ENCODE results near the gene RBM4B. TPM values are rescaled to one million over a fixed set of nuclear protein-coding genes. Genes with fewer than 3 reads are reported as not detected.

Gene RBM4B
- total RNA-seq, 1 donor from 2014 or later, result 61.2 TPM

GRCh38 chr11:66692871-66693331 is 15.2 kb upstream of the RBM4B start:
- no peak overlapping the region for H3K4me3 Mint-ChIP-seq (ENCODE audit: unreplicated experiment)
- no peak for TF ChIP-seq CTCF (IDR thresholded peaks at IDR 0.05; ENCODE audit: partially characterized antibody, unreplicated experiment)
- H3K4me1 Mint-ChIP-seq (ENCODE audit: low read depth, unreplicated experiment), result peaks cover 2% of the 10 kb centered on the region
- H3K27ac Mint-ChIP-seq (ENCODE audit: unreplicated experiment), result no peak overlapping the region
- H3K36me3 Mint-ChIP-seq (ENCODE audit: unreplicated experiment), result no peaks in the 10 kb centered on the region
- H3K27me3 Mint-ChIP-seq (ENCODE audit: unreplicated experiment), result peaks cover 13% of the 10 kb centered on the region
- H3K9me3 Mint-ChIP-seq (ENCODE audit: unreplicated experiment), result peaks cover 13% of the 10 kb centered on the region
- DNase-seq, result no peak

DNA sequence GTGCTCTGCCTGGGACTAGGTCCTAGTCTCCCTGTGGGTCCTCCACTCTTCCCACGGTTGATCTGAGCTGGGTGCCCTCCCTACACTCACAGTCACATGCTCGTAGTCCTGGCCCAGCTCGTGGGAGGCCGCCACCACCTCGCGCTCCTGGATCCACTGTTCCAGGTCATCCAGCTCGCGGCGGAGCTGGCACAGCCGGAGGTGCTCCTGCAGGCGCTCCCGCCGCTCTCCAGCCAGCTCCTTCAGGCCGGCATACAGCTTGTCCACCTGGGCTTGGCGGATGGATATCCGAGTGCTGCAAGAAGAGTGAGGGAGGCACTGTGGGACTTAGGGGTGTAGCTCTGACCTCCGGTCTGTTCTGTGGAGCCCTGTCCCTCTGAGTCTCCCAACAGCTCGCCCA is 14.8 kb upstream of the RBM4B start:
- Mint-ChIP-seq H3K27ac (ENCODE audit: unreplicated experiment) (no peak overlapping the region), H3K4me1 (ENCODE audit: low read depth, unreplicated experiment) (peaks cover 2% of the 10 kb centered on the region), H3K9me3 (ENCODE audit: unreplicated experiment) (peaks cover 10% of the 10 kb centered on the region)

DNA sequence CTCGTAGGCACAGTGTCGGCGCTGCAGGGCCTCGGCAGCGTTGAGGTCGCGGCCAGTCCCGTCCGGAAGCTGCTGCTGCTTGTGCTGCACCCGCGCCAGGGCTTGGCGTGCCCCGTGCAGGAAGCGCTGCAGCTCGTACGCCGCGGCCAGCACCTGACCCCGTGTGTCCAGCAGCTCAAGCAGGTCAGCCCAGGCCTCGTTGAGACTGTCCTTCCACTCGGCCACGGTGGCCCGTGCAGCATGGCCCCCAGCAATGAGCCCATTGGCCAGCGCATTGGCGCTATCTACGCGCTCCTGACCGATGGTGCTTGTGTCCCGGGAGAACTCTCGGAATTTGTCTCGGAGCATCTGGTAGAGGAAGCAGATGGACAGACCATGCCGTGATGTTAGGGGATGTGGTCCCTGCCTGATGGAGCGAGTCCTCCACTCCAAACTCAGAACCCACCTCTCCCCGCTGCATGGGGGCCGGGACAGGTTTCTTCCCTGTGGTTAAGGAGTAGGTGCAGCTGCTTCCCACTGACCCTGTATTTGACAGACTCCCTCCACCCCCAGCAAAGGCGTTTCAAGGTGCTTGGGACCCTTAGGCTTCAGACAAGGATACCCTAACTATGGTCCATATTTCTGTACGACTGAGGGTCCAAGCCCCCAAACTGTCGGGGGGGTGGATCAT is 13.8 kb upstream of the RBM4B start:
- H3K4me1 Mint-ChIP-seq (ENCODE audit: low read depth, unreplicated experiment), result peaks cover 5% of the 10 kb centered on the region
- H3K36me3 Mint-ChIP-seq (ENCODE audit: unreplicated experiment), result no peaks in the 10 kb centered on the region
- no peak overlapping the region for H3K27ac Mint-ChIP-seq (ENCODE audit: unreplicated experiment)
- H3K27me3 Mint-ChIP-seq (ENCODE audit: unreplicated experiment), result peaks cover 13% of the 10 kb centered on the region
- DNase-seq, result no peak
- H3K9me3 Mint-ChIP-seq (ENCODE audit: unreplicated experiment), result peaks cover 10% of the 10 kb centered on the region
- H3K4me3 Mint-ChIP-seq (ENCODE audit: unreplicated experiment), result no peak overlapping the region
- no peak for TF ChIP-seq CTCF (IDR thresholded peaks at IDR 0.05; ENCODE audit: partially characterized antibody, unreplicated experiment)

More for the DNA sequence above, 14.8 kb upstream of the RBM4B start:
- H3K36me3 Mint-ChIP-seq (ENCODE audit: unreplicated experiment), result no peaks in the 10 kb centered on the region
- peaks cover 13% of the 10 kb centered on the region for H3K27me3 Mint-ChIP-seq (ENCODE audit: unreplicated experiment)
- no peak for TF ChIP-seq CTCF (IDR thresholded peaks at IDR 0.05; ENCODE audit: partially characterized antibody, unreplicated experiment)
- DNase-seq, result no peak
- H3K4me3 Mint-ChIP-seq (ENCODE audit: unreplicated experiment), result no peak overlapping the region

DNA sequence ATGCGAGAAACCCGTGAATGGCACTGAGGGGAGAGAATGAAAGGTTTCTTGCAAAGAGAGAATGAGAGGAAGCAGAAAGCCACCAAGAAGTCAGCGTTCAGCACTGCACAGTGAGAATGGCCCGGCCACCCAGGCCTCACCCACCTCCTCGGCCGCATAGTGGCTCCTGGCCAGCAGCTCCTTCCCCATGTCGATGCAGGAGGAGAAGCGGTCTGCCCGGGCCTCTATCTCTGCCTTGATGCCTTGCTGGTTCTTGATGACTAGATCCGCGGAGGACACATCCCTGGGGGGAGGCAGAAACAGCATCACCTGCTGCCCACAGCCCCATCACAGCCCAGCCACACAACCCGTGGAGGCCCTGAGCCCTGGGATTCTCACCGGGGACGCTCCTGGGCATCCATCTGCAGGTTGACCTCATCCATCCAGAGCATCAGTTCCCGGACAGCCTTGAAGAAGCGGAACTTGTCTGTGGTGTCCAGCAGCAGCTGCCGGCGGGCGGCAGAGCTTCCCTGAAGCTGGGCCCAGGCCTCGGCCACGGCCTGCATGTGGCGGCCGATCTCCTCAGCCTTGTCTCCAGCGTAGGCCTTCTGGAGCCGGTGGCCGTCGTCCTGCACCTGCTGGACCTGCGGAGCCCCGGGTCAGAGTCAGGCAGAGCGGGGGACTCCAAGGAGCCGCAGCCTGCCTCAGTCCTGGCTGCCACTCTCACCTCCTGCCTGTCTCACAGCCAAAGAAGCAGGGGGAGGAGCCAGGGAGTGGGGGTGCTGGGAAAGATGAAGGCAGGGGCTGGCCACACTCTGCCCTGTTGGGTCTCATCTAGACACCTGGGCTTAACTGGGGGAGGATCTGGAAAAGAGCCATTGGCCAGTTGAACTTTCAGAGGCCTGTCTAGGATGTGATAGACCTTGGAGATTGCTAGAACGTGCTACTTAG is 12.2 kb upstream of the RBM4B start:
- Mint-ChIP-seq H3K4me3 (ENCODE audit: unreplicated experiment) (no peak overlapping the region), H3K4me1 (ENCODE audit: low read depth, unreplicated experiment) (peaks cover 10% of the 10 kb centered on the region), H3K9me3 (ENCODE audit: unreplicated experiment) (peaks cover 14% of the 10 kb centered on the region), H3K27ac (ENCODE audit: unreplicated experiment) (peak overlapping the region; percentile 59), H3K36me3 (ENCODE audit: unreplicated experiment) (peaks cover 2% of the 10 kb centered on the region), H3K27me3 (ENCODE audit: unreplicated experiment) (peaks cover 16% of the 10 kb centered on the region)
- DNase-seq, result no peak
- TF ChIP-seq CTCF (IDR thresholded peaks at IDR 0.05; ENCODE audit: partially characterized antibody, unreplicated experiment), result no peak

All from glutamatergic neuron (in vitro differentiated cells).